ENCODE results near the gene KDM7A. TPM values are rescaled to one million over a fixed set of nuclear protein-coding genes. Genes with fewer than 3 reads are reported as not detected.

The KDM7A gene
- total RNA-seq, 4 donors from 2014 or later: 4.1 to 17.5 (median 12.4) TPM

GRCh38 chr7:140195859-140196258 lies 19.1 kb upstream of the KDM7A start:
- no peak overlapping the region for H3K27ac ChIP-seq
- H3K27me3 ChIP-seq: no peaks in the 10 kb centered on the region
- intact Hi-C loops (cut with DNase I; ENCODE audit: low total_unique reads): no loop called here

GRCh38 chr7:140192620-140193019 lies 15.8 kb upstream of the KDM7A start:
- intact Hi-C loops (cut with DNase I; ENCODE audit: low total_unique reads): no loop called here
- TF ChIP-seq CTCF (IDR thresholded peaks at IDR 0.05): no peak
- TF ChIP-seq POLR2A (IDR thresholded peaks at IDR 0.05): no peak
- no peak overlapping the region for H3K27ac ChIP-seq
- H3K4me1 ChIP-seq: no peaks in the 10 kb centered on the region
- DNase-seq: no peak
- H3K4me3 ChIP-seq: no peak overlapping the region
- no peaks in the 10 kb centered on the region for H3K27me3 ChIP-seq
- H3K9me3 ChIP-seq: no peaks in the 10 kb centered on the region
- no peaks in the 10 kb centered on the region for H3K36me3 ChIP-seq

More at GRCh38 chr7:140195859-140196258, 19.1 kb upstream of the KDM7A start:
- no peak for DNase-seq
- TF ChIP-seq POLR2A (IDR thresholded peaks at IDR 0.05) (no peak), CTCF (IDR thresholded peaks at IDR 0.05) (no peak)
- no peak overlapping the region for H3K4me3 ChIP-seq
- H3K4me1 ChIP-seq: no peaks in the 10 kb centered on the region
- no peaks in the 10 kb centered on the region for H3K36me3 ChIP-seq
- H3K9me3 ChIP-seq: no peaks in the 10 kb centered on the region

GRCh38 chr7:140192176-140192575 lies 15.4 kb upstream of the KDM7A start:
- intact Hi-C loops (cut with DNase I; ENCODE audit: low total_unique reads): no loop called here
- Histone ChIP-seq H3K27ac (no peak overlapping the region), H3K36me3 (no peaks in the 10 kb centered on the region), H3K9me3 (no peaks in the 10 kb centered on the region), H3K4me1 (no peaks in the 10 kb centered on the region), H3K4me3 (no peak overlapping the region), H3K27me3 (no peaks in the 10 kb centered on the region)
- no peak for DNase-seq
- no peak for TF ChIP-seq POLR2A (IDR thresholded peaks at IDR 0.05)

GRCh38 chr7:140190588-140190987 lies 13.8 kb upstream of the KDM7A start:
- intact Hi-C loops (cut with DNase I; ENCODE audit: low total_unique reads): no loop called here
- no peak overlapping the region for H3K27ac ChIP-seq
- no peaks in the 10 kb centered on the region for H3K27me3 ChIP-seq
- TF ChIP-seq POLR2A (IDR thresholded peaks at IDR 0.05): no peak
- TF ChIP-seq CTCF (IDR thresholded peaks at IDR 0.05): no peak
- H3K36me3 ChIP-seq: no peaks in the 10 kb centered on the region
- no peak overlapping the region for H3K4me3 ChIP-seq
- H3K4me1 ChIP-seq: no peaks in the 10 kb centered on the region
- DNase-seq: no peak
- no peaks in the 10 kb centered on the region for H3K9me3 ChIP-seq

- Histone ChIP-seq H3K4me3 (no peak overlapping the region), H3K9me3 (no peaks in the 10 kb centered on the region), H3K27me3 (no peaks in the 10 kb centered on the region), H3K4me1 (no peaks in the 10 kb centered on the region), H3K27ac (no peak overlapping the region), H3K36me3 (no peaks in the 10 kb centered on the region)
- intact Hi-C loops (cut with DNase I; ENCODE audit: low total_unique reads): no loop called here
- TF ChIP-seq POLR2A (IDR thresholded peaks at IDR 0.05): no peak
- TF ChIP-seq CTCF (IDR thresholded peaks at IDR 0.05): no peak
- no peak for DNase-seq
These were observed 13.1 kb upstream of the KDM7A start for GRCh38 chr7:140189917-140190316.

GRCh38 chr7:140182917-140183316 lies 6.1 kb upstream of the KDM7A start:
- Histone ChIP-seq H3K36me3 (no peaks in the 10 kb centered on the region), H3K9me3 (no peaks in the 10 kb centered on the region), H3K27ac (no peak overlapping the region), H3K27me3 (peaks cover 0 to 2% of the 10 kb centered on the region in 2 donors), H3K4me1 (no peaks in the 10 kb centered on the region), H3K4me3 (no peak overlapping the region)
- no peak for DNase-seq
- intact Hi-C loops (cut with DNase I; ENCODE audit: low total_unique reads): no loop called here
- TF ChIP-seq POLR2A (IDR thresholded peaks at IDR 0.05): no peak
- TF ChIP-seq CTCF (IDR thresholded peaks at IDR 0.05): no peak
